H1 (cell line): ENCODE measurements around the gene LRRC4. TPM values are rescaled to one million over a fixed set of nuclear protein-coding genes. Genes with fewer than 3 reads are reported as not detected.

ENCODE experiments used
- CTCF ChIA-PET: fragments of 300-600 bp; sonication (Branson Sonifier 250); formaldehyde crosslinking; loops from one replicate; lab custom pipeline; 2021; ENCODE audit not compliant: partially characterized antibody; lab: Charles Lee
- POLR2A ChIA-PET: fragments of 300-600 bp; sonication (Branson Sonifier 250); formaldehyde crosslinking; loops from one replicate; lab custom pipeline; 2021; ENCODE audit warnings: inconsistent platforms; ENCODE audit not compliant: partially characterized antibody; lab: Charles Lee
- DNase-seq, 2 experiments: peaks; one replicate each; pipeline versions ENCODE4 v3.0.0 to v3.0.0-alpha.2; 2010 to 2022; ENCODE audit warnings: low spot score in 2 of 2, low read depth in 1 of 2, mixed read lengths in 1 of 2
- FAIRE-seq: peaks from 2 replicates; lab custom pipeline; 2011; peaks lifted over from hg19 to GRCh38; lab: Jason Lieb, UNC
- H2AFZ ChIP-seq: 2 replicates; pipeline ENCODE4 v1.8.1; 2012; ENCODE audit warnings: low read length, inconsistent platforms
- H2AK5ac ChIP-seq: 2 replicates; pipeline ENCODE4 v1.6.1; 2013; ENCODE audit warnings: low read depth, low read length
- H2BK120ac ChIP-seq: replicated peaks from 2 replicates; pipeline ENCODE3; 2013; ENCODE audit warnings: low read depth, low read length, inconsistent platforms
- H2BK12ac ChIP-seq: 2 replicates; pipeline ENCODE4 v1.6.1; 2013; ENCODE audit warnings: low read depth, low read length
- H2BK15ac ChIP-seq: 2 replicates; pipeline ENCODE4 v1.6.1; 2013; ENCODE audit warnings: low read length
- H2BK20ac ChIP-seq: 2 replicates; pipeline ENCODE4 v1.6.1; 2013; ENCODE audit warnings: low read length
- H2BK5ac ChIP-seq: 2 replicates; pipeline ENCODE4 v1.6.1; 2013; ENCODE audit warnings: low read depth, low read length
- H3K14ac ChIP-seq: 2 replicates; pipeline ENCODE4 v1.6.1; 2013; ENCODE audit warnings: inconsistent platforms; ENCODE audit not compliant: insufficient read length
- H3K18ac ChIP-seq: 2 replicates; pipeline ENCODE4 v1.6.1; 2013; ENCODE audit warnings: low read length; ENCODE audit errors: extremely low read depth
- H3K23ac ChIP-seq: 2 replicates; pipeline ENCODE4 v1.6.1; 2013; ENCODE audit warnings: inconsistent platforms; ENCODE audit not compliant: insufficient read length
- H3K23me2 ChIP-seq: 2 replicates; pipeline ENCODE4 v1.6.1; 2013; ENCODE audit warnings: low read depth, low read length
- H3K27ac ChIP-seq: 2 replicates; pipeline ENCODE4 v1.6.1; 2011; ENCODE audit warnings: low read depth, low read length, inconsistent platforms
- H3K27me3 ChIP-seq, 4 experiments: replicated peaks in 1 of 4; 1 replicate in 1 of 4; 2 replicates in 3 of 4; pipeline versions ENCODE4 v1.6.1 to v1.8.1; 2011 to 2013; ENCODE audit warnings: low read length in 3 of 4, mild to moderate bottlenecking in 3 of 4, inconsistent platforms in 2 of 4, mixed read lengths in 2 of 4, moderate library complexity in 1 of 4; ENCODE audit not compliant: control insufficient read depth in 3 of 4, insufficient read depth in 3 of 4; ENCODE audit errors: extremely low read depth in 1 of 4
- H3K36me3 ChIP-seq, 4 experiments: 2 replicates each; pipeline versions ENCODE4 v1.6.1 to v1.8.1; 2011 to 2013; ENCODE audit warnings: mild to moderate bottlenecking in 4 of 4, low read length in 3 of 4, moderate library complexity in 2 of 4, control low read depth in 1 of 4, inconsistent platforms in 1 of 4; ENCODE audit not compliant: insufficient read depth in 4 of 4, control insufficient read depth in 2 of 4
- H3K4ac ChIP-seq: replicated peaks from 2 replicates; pipeline ENCODE3; 2013; ENCODE audit warnings: low read length, low read depth, mixed read lengths, inconsistent platforms; ENCODE audit not compliant: insufficient read length
- H3K4me1 ChIP-seq, 4 experiments: replicated peaks in 1 of 4; 1 replicate in 1 of 4; 2 replicates in 3 of 4; pipeline versions ENCODE4 v1.6.1 to v1.8.1; 2011 to 2013; ENCODE audit warnings: low read length in 3 of 4, inconsistent platforms in 2 of 4, mixed read lengths in 1 of 4; ENCODE audit not compliant: insufficient read depth in 4 of 4, control insufficient read depth in 3 of 4
- H3K4me2 ChIP-seq, 2 experiments: 2 replicates each; pipeline versions ENCODE4 v1.6.1 to v1.8.1; 2011 to 2013; ENCODE audit warnings: low read depth in 2 of 2, low read length in 2 of 2, control low read depth in 1 of 2, inconsistent platforms in 1 of 2, mild to moderate bottlenecking in 1 of 2; ENCODE audit not compliant: insufficient read depth in 1 of 2
- H3K4me3 ChIP-seq, 4 experiments: fragments of 200-600, 300-600 bp in 1 of 4; sonication (generic), shearing (Covaris generic), sonication (Bioruptor Twin) in 1 of 4; 2 replicates each; pipeline versions ENCODE4 v1.5.1 to v1.8.1; 2011 to 2016; ENCODE audit warnings: low read length in 4 of 4, low read depth in 3 of 4, control low read depth in 2 of 4, inconsistent platforms in 2 of 4, mild to moderate bottlenecking in 2 of 4, mixed read lengths in 1 of 4, moderate library complexity in 1 of 4; ENCODE audit not compliant: insufficient read depth in 2 of 4; ENCODE audit errors: extremely low read depth in 1 of 4
- H3K56ac ChIP-seq: replicated peaks from 2 replicates; pipeline ENCODE3; 2013; ENCODE audit warnings: low read depth, mild to moderate bottlenecking, mixed read lengths, low read length, inconsistent platforms; ENCODE audit not compliant: insufficient read length
- H3K79me1 ChIP-seq: 2 replicates; pipeline ENCODE4 v1.6.1; 2013; ENCODE audit warnings: low read depth, low read length, control low read depth
- H3K79me2 ChIP-seq, 2 experiments: 2 replicates each; pipeline versions ENCODE4 v1.6.1 to v1.8.1; 2012 to 2013; ENCODE audit warnings: low read length in 2 of 2, mild to moderate bottlenecking in 2 of 2, inconsistent platforms in 1 of 2; ENCODE audit not compliant: insufficient read depth in 2 of 2, control insufficient read depth in 1 of 2
- H3K9ac ChIP-seq, 4 experiments: replicated peaks in 1 of 4; 1 replicate in 1 of 4; 2 replicates in 3 of 4; pipeline versions ENCODE4 v1.6.1 to v1.8.1; 2011 to 2013; ENCODE audit warnings: low read depth in 3 of 4, low read length in 3 of 4, control low read depth in 2 of 4, mild to moderate bottlenecking in 2 of 4, moderate library complexity in 2 of 4, inconsistent platforms in 1 of 4; ENCODE audit errors: extremely low read depth in 1 of 4
- H3K9me3 ChIP-seq, 2 experiments: 2 replicates each; pipeline versions ENCODE4 v1.6.1 to v1.8.1; 2012 to 2013; ENCODE audit warnings: mild to moderate bottlenecking in 2 of 2, moderate library complexity in 2 of 2, control low read depth in 1 of 2, inconsistent platforms in 1 of 2, low read depth in 1 of 2, low read length in 1 of 2, mixed read lengths in 1 of 2; ENCODE audit not compliant: insufficient read depth in 2 of 2
- H4K20me1 ChIP-seq, 2 experiments: replicated peaks in 1 of 2; 2 replicates each; pipeline versions ENCODE3 to v1.8.1; 2011 to 2013; ENCODE audit warnings: inconsistent platforms in 2 of 2, low read length in 2 of 2, mild to moderate bottlenecking in 1 of 2; ENCODE audit not compliant: insufficient read depth in 2 of 2, control insufficient read depth in 1 of 2
- H4K5ac ChIP-seq: 2 replicates; pipeline ENCODE4 v1.6.1; 2013; ENCODE audit warnings: low read length, low read depth, mixed read lengths, inconsistent platforms; ENCODE audit not compliant: insufficient read length
- H4K8ac ChIP-seq: 2 replicates; pipeline ENCODE4 v1.8.0; 2013; ENCODE audit warnings: mild to moderate bottlenecking, moderate library complexity, low read length, inconsistent platforms; ENCODE audit not compliant: insufficient read depth; ENCODE audit errors: extremely low read depth
- H4K91ac ChIP-seq: replicated peaks from 2 replicates; pipeline ENCODE3; 2013; ENCODE audit warnings: low read length, mixed read lengths, inconsistent platforms; ENCODE audit not compliant: insufficient read length
- BCL11A ChIP-seq, 2 experiments: IDR thresholded peaks; one replicate each; pipeline ENCODE4 v1.6.1; 2011; ENCODE audit warnings: low read depth in 2 of 2, low read length in 2 of 2, mild to moderate bottlenecking in 2 of 2
- BRCA1 ChIP-seq: IDR thresholded peaks from 2 replicates; pipeline ENCODE4 v1.6.1; 2012; ENCODE audit warnings: low read depth, low read length, improper control_type of control experiment
- CBX8 ChIP-seq: fragments of 300-800, 300-1000 bp; sonication (generic); IDR thresholded peaks from 2 replicates; pipeline ENCODE4 v1.7.1; 2016; ENCODE audit warnings: low read depth, low read length, borderline replicate concordance
- CEBPB ChIP-seq: IDR thresholded peaks from 2 replicates; pipeline ENCODE4 v1.6.1; 2012; ENCODE audit warnings: low read depth, low read length
- CHD1 ChIP-seq: IDR thresholded peaks from 2 replicates; pipeline ENCODE4 v1.6.1; 2012; ENCODE audit warnings: low read depth, low read length, improper control_type of control experiment
- CHD2 ChIP-seq: IDR thresholded peaks from 2 replicates; pipeline ENCODE4 v1.6.1; 2012; ENCODE audit warnings: low read length, improper control_type of control experiment
- EZH2 ChIP-seq: fragments of 200-600 bp; sonication (generic); IDR thresholded peaks from 2 replicates; pipeline ENCODE4 v1.7.1; 2012; ENCODE audit warnings: low read depth, mild to moderate bottlenecking, moderate library complexity, low read length, inconsistent platforms; ENCODE audit not compliant: severe bottlenecking
- JUN ChIP-seq: IDR thresholded peaks from 2 replicates; pipeline ENCODE4 v1.6.1; 2011; ENCODE audit warnings: low read depth, mild to moderate bottlenecking, improper control_type of control experiment, low read length
- POLR2A ChIP-seq, 2 experiments: IDR thresholded peaks; 1 replicate in 1 of 2; 2 replicates in 1 of 2; pipeline ENCODE4 v1.6.1; 2011; ENCODE audit warnings: low read depth in 2 of 2, low read length in 2 of 2, mild to moderate bottlenecking in 2 of 2; ENCODE audit errors: control extremely low read depth in 1 of 2
- RNF2 ChIP-seq: fragments of 200-900, 300-1000 bp; sonication (generic); IDR thresholded peaks from 2 replicates; pipeline ENCODE4 v1.7.1; 2016; ENCODE audit warnings: borderline replicate concordance, low read depth, mild to moderate bottlenecking, antibody characterized with exemption, low read length; ENCODE audit not compliant: poor library complexity, severe bottlenecking; ENCODE audit errors: missing control alignments
- RXRA ChIP-seq: IDR thresholded peaks from 2 replicates; pipeline ENCODE4 v1.6.1; 2011; ENCODE audit warnings: low read depth, mild to moderate bottlenecking, low read length, moderate library complexity; ENCODE audit not compliant: insufficient read depth
- WGBS, 2 experiments: shearing (Covaris generic) in 1 of 2; methylation state at CpG; one replicate each; pipeline versions ENCODE4 v1.1.6 to v1.1.7; 2013 to 2015; ENCODE audit warnings: low lambda C conversion rate in 2 of 2, mixed read lengths in 2 of 2, inconsistent platforms in 1 of 2, low coverage in 1 of 2, missing lambda C conversion rate in 1 of 2; ENCODE audit not compliant: insufficient replicate concordance in 2 of 2, insufficient coverage in 1 of 2, insufficient read length in 1 of 2; ENCODE audit errors: extremely low coverage in 1 of 2, missing lambda C conversion rate in 1 of 2; 5-methylcytosine and 5-hydroxymethylcytosine counted together
- polyA plus RNA-seq, 7 experiments: library from polyadenylated mRNA; depleted of rRNA in 3 of 7; stranded (reverse) in 5 of 7; unstranded in 2 of 7; fragments of >200 nt in 5 of 7; fragments of 200-250 nt in 2 of 7; gene quantifications; 1 replicate in 5 of 7; 2 replicates in 1 of 7; 4 replicates in 1 of 7; pipeline versions ENCODE4 v1.2.1 to v1.2.3, GENCODE V29; 2011 to 2013; ENCODE audit warnings: missing spikeins in 2 of 7, mixed read lengths in 2 of 7
- total RNA-seq: library from RNA; stranded (reverse); fragmentation: NEBNext Ultra II Directional; extraction: Animal tissue kit (Norgen Biotek cat#: 25700); gene quantifications from 2 replicates; pipeline ENCODE4 v1.2.1, GENCODE V29; 2021

The LRRC4 gene
- total and polyA plus RNA-seq, 2 of the 8 experiments (the other 6 are each of a cell fraction or from before 2014, with no cell fraction given), result 13.4 to 16.4 TPM

GRCh38 chr7:128022631-128023532 lies 8.4 kb downstream of the LRRC4 start:
- Histone ChIP-seq H3K14ac (no peak overlapping the region), H2BK120ac (no peak overlapping the region), H2BK5ac (no peak overlapping the region), H3K79me2 (peaks cover 0 to 22% of the 10 kb centered on the region in 2 experiments; a peak in 2 of 4 replicates), H2AK5ac (peak overlapping the region; percentile 19; the same call in 1 of the 2 replicates), H3K56ac (no peak overlapping the region), H4K5ac (no peak overlapping the region), H3K4me2 (no peak overlapping the region), H2BK20ac (no peak overlapping the region), H4K20me1 (peaks cover 12 to 13% of the 10 kb centered on the region in 2 experiments), H3K9ac (no peak overlapping the region), H3K79me1 (no peaks in the 10 kb centered on the region; the same call in 1 of the 2 replicates), H3K23me2 (no peaks in the 10 kb centered on the region), H3K4me1 (peaks cover 13 to 26% (median 19%) of the 10 kb centered on the region in 4 experiments), H4K8ac (no peak overlapping the region), H2BK12ac (no peak overlapping the region), H3K4me3 (no peak overlapping the region), H3K36me3 (peaks cover 0 to 3% (median 0%) of the 10 kb centered on the region in 4 experiments; a peak in 1 of 8 replicates), H3K23ac (no peak overlapping the region), H4K91ac (no peak overlapping the region), H3K27me3 (no peaks in the 10 kb centered on the region), H2BK15ac (no peak overlapping the region), H3K4ac (no peak overlapping the region), H3K18ac (no peak overlapping the region), H3K9me3 (no peaks in the 10 kb centered on the region), H3K27ac (no peak overlapping the region), H2AFZ (no peak overlapping the region)
- DNase-seq (no peak), FAIRE-seq (no peak)
- ChIA-PET CTCF (interaction anchor here (0.9 to 1.3 kb wide), 3 partner anchors 10 to 65 kb away, joined by 3 read pairs; no protein-coding TSS in a partner anchor), POLR2A (interaction anchor here (1.5 kb wide), 1 partner anchor 38 kb away, joined by 4 read pairs; no protein-coding TSS in a partner anchor)
- 80% methylated on average over 6 of the region's 6 CpGs; no CpG with 5 or more reads in 1 of the 2 experiments for WGBS, 2 experiments
- TF ChIP-seq CBX8 (no peak), CHD1 (no peak), JUN (no peak), POLR2A (IDR thresholded peaks at IDR 0.05; ENCODE audit: control extremely low read depth in 1 of 2, low read depth in 2 of 2, low read length in 2 of 2) (no peak), RXRA (no peak), CHD2 (no peak), RNF2 (no peak), EZH2 (no peak), BRCA1 (no peak), CEBPB (no peak), BCL11A (IDR thresholded peaks at IDR 0.05; ENCODE audit: low read depth in 2 of 2, low read length in 2 of 2) (no peak)
